ENCODE measurements around the gene AJAP1.

DNA sequence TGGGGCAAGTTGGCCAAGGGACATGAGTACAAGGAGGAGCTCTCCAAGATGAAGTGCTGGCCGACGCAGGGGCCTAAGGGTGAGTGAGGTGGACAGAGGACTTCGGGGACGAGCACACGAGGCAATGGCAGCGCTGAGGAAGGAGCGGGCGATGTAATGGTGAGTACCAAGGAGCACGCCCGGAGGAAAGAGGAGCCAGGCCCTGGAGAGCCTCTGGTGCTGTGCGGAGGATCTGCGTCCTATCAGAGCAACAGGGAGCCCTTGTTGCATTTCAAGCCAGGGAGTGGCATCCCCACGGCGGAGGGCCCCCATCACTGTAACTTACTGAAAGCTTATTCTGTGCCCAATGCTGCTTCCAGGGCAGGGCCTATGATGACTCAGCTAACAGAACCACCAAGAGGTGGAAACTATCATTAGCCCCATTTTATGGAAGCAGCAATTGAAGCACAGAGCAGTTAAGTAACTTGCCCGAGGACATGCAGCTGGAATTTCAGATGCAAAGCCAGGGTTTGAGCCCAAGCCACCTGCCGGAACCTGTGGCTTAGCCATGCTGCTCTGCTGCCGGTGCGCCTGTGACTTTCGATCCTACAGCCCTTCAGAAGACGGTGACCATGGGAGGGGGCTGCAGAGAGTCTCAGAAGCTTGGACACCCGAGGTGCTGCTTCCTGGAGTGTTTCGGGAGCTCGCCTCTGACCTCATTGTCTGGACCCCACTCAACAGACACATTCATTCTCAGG is 17.6 kb upstream of the AJAP1 start:
- TF ChIP-seq, protein P1, sequence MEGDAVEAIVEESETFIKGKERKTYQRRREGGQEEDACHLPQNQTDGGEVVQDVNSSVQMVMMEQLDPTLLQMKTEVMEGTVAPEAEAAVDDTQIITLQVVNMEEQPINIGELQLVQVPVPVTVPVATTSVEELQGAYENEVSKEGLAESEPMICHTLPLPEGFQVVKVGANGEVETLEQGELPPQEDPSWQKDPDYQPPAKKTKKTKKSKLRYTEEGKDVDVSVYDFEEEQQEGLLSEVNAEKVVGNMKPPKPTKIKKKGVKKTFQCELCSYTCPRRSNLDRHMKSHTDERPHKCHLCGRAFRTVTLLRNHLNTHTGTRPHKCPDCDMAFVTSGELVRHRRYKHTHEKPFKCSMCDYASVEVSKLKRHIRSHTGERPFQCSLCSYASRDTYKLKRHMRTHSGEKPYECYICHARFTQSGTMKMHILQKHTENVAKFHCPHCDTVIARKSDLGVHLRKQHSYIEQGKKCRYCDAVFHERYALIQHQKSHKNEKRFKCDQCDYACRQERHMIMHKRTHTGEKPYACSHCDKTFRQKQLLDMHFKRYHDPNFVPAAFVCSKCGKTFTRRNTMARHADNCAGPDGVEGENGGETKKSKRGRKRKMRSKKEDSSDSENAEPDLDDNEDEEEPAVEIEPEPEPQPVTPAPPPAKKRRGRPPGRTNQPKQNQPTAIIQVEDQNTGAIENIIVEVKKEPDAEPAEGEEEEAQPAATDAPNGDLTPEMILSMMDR (IDR thresholded peaks at IDR 0.05), result no peak
- TF ChIP-seq EP300 (IDR thresholded peaks at IDR 0.05) (no peak), POLR2A (IDR thresholded peaks at IDR 0.05) (no peak)

Data from ovary (tissue), 3 donors.